ENCODE data around the gene PIK3CB.

GRCh38 chr3:138761002-138761401 lies 73.7 kb downstream of the PIK3CB start:
- TF ChIP-seq CTCF (IDR thresholded peaks at IDR 0.05; ENCODE audit: poor library complexity) (no peak), EZH2 (IDR thresholded peaks at IDR 0.05; ENCODE audit: borderline replicate concordance) (no peak), EZH2phosphoT487 (IDR thresholded peaks at IDR 0.05; ENCODE audit: low read depth, severe bottlenecking, unreplicated experiment) (no peak)

Data from hepatocyte (in vitro differentiated cells).